H9 (cell line): ENCODE results near the gene CLTCL1. TPM values are rescaled to one million over a fixed set of nuclear protein-coding genes. Genes with fewer than 3 reads are reported as not detected.

Experiments
- DNase-seq: peaks from one replicate; pipeline ENCODE4 v3.0.0-alpha.2; 2017
- H2AFZ ChIP-seq: one replicate; pipeline ENCODE4 v1.6.1; 2013; ENCODE audit warnings: mild to moderate bottlenecking, low read length, control low read depth, moderate library complexity
- H2AK5ac ChIP-seq: 2 replicates; pipeline ENCODE4 v1.6.1; 2013; ENCODE audit warnings: low read length, control low read depth, mixed read lengths; ENCODE audit not compliant: insufficient read length
- H2BK120ac ChIP-seq: one replicate; pipeline ENCODE4 v1.6.1; 2013; ENCODE audit warnings: low read depth, mild to moderate bottlenecking, low read length, control low read depth, inconsistent platforms; ENCODE audit not compliant: poor library complexity, severe bottlenecking
- H2BK12ac ChIP-seq: 2 replicates; pipeline ENCODE4 v1.6.1; 2013; ENCODE audit warnings: low read length, control low read depth, mixed read lengths, low read depth; ENCODE audit not compliant: insufficient read length
- H2BK15ac ChIP-seq: 2 replicates; pipeline ENCODE4 v1.6.1; 2013; ENCODE audit warnings: low read depth, low read length, control low read depth
- H2BK20ac ChIP-seq: one replicate; pipeline ENCODE4 v1.6.1; 2013; ENCODE audit warnings: low read depth, mild to moderate bottlenecking, low read length, control low read depth, inconsistent platforms; ENCODE audit not compliant: poor library complexity, severe bottlenecking
- H2BK5ac ChIP-seq: 2 replicates; pipeline ENCODE4 v1.6.1; 2013; ENCODE audit warnings: low read length, control low read depth, mixed read lengths; ENCODE audit not compliant: insufficient read length
- H3K14ac ChIP-seq: 2 replicates; pipeline ENCODE4 v1.6.1; 2013; ENCODE audit warnings: low read length, control low read depth; ENCODE audit not compliant: insufficient read depth
- H3K18ac ChIP-seq: 2 replicates; pipeline ENCODE4 v1.6.1; 2013; ENCODE audit warnings: low read depth, mild to moderate bottlenecking, mixed read lengths, low read length, control low read depth; ENCODE audit not compliant: insufficient read length
- H3K23ac ChIP-seq: 2 replicates; pipeline ENCODE4 v1.6.1; 2013; ENCODE audit warnings: low read length, control low read depth, mixed read lengths, low read depth; ENCODE audit not compliant: insufficient read length
- H3K23me2 ChIP-seq: 2 replicates; pipeline ENCODE4 v1.6.1; 2013; ENCODE audit warnings: low read depth, mild to moderate bottlenecking, mixed read lengths, low read length, control low read depth; ENCODE audit not compliant: insufficient read length, poor library complexity, severe bottlenecking
- H3K27ac ChIP-seq: 2 replicates; pipeline ENCODE4 v1.5.1; 2013; ENCODE audit warnings: low read length, control low read depth, mixed read lengths, low read depth; ENCODE audit not compliant: insufficient read length
- H3K27me3 ChIP-seq: 2 replicates; pipeline ENCODE4 v1.6.1; 2013; ENCODE audit warnings: low read length, control low read depth, inconsistent platforms; ENCODE audit not compliant: insufficient read depth
- H3K4ac ChIP-seq: 2 replicates; pipeline ENCODE4 v1.6.1; 2013; ENCODE audit warnings: low read depth, mild to moderate bottlenecking, control low read depth, inconsistent platforms, low read length, moderate library complexity
- H3K4me1 ChIP-seq: 2 replicates; pipeline ENCODE4 v1.6.1; 2013; ENCODE audit warnings: low read length, control low read depth, inconsistent platforms; ENCODE audit not compliant: insufficient read depth
- H3K4me2 ChIP-seq: 2 replicates; pipeline ENCODE4 v1.6.1; 2013; ENCODE audit warnings: low read length, control low read depth, mixed read lengths; ENCODE audit not compliant: insufficient read length, insufficient read depth
- H3K56ac ChIP-seq: 2 replicates; pipeline ENCODE4 v1.6.1; 2013; ENCODE audit warnings: low read depth, mild to moderate bottlenecking, mixed read lengths, low read length, control low read depth; ENCODE audit not compliant: insufficient read length
- H3K79me1 ChIP-seq: 2 replicates; pipeline ENCODE4 v1.6.1; 2013; ENCODE audit warnings: low read depth, mild to moderate bottlenecking, moderate library complexity, low read length, control low read depth, inconsistent platforms; ENCODE audit not compliant: insufficient read depth, poor library complexity, severe bottlenecking
- H3K79me2 ChIP-seq: 2 replicates; pipeline ENCODE4 v1.6.1; 2013; ENCODE audit warnings: low read length, control low read depth, inconsistent platforms; ENCODE audit not compliant: insufficient read depth
- H3K9ac ChIP-seq: 2 replicates; pipeline ENCODE4 v1.6.1; 2013; ENCODE audit warnings: low read length, control low read depth, mixed read lengths; ENCODE audit not compliant: insufficient read length; ENCODE audit errors: extremely low read depth
- H3K9me3 ChIP-seq: one replicate; pipeline ENCODE4 v1.6.1; 2013; ENCODE audit warnings: low read depth, low read length, inconsistent platforms; ENCODE audit not compliant: control insufficient read depth
- H3T11ph ChIP-seq: one replicate; pipeline ENCODE4 v1.6.1; 2013; ENCODE audit warnings: mild to moderate bottlenecking, low read length, control low read depth, inconsistent platforms
- H4K20me1 ChIP-seq: one replicate; pipeline ENCODE4 v1.6.1; 2013; ENCODE audit not compliant: control insufficient read depth, insufficient read length, insufficient read depth
- H4K5ac ChIP-seq: 2 replicates; pipeline ENCODE4 v1.6.1; 2013; ENCODE audit warnings: low read depth, mild to moderate bottlenecking, mixed read lengths, low read length, control low read depth; ENCODE audit not compliant: insufficient read length
- H4K8ac ChIP-seq: replicated peaks from 2 replicates; pipeline ENCODE4 v1.6.1; 2013; ENCODE audit warnings: low read length, control low read depth, mixed read lengths, low read depth; ENCODE audit not compliant: insufficient read length
- H4K91ac ChIP-seq: 2 replicates; pipeline ENCODE4 v1.6.1; 2013; ENCODE audit warnings: low read depth, mild to moderate bottlenecking, moderate library complexity, mixed read lengths, low read length, control low read depth; ENCODE audit not compliant: insufficient read length
- H3K27ac Mint-ChIP-seq, 3 experiments: 2 replicates in 2 of 3; 3 replicates in 1 of 3; pipeline ENCODE4 v1.8.0; 2020 to 2021; ENCODE audit warnings: mixed read lengths in 3 of 3, mild to moderate bottlenecking in 1 of 3, moderate library complexity in 1 of 3
- H3K27me3 Mint-ChIP-seq: 2 replicates; pipeline ENCODE4 v1.8.0; 2021; ENCODE audit warnings: low read depth, mild to moderate bottlenecking, moderate library complexity, mixed read lengths
- H3K36me3 Mint-ChIP-seq, 3 experiments: 2 replicates in 2 of 3; 3 replicates in 1 of 3; pipeline ENCODE4 v1.8.0; 2020 to 2021; ENCODE audit warnings: low read depth in 3 of 3, mixed read lengths in 3 of 3; ENCODE audit not compliant: insufficient read depth in 1 of 3
- H3K4me1 Mint-ChIP-seq, 2 experiments: 2 replicates each; pipeline ENCODE4 v1.8.0; 2020; ENCODE audit warnings: mixed read lengths in 2 of 2
- H3K4me3 Mint-ChIP-seq, 2 experiments: 2 replicates in 1 of 2; 3 replicates in 1 of 2; pipeline ENCODE4 v1.8.0; 2020 to 2021; ENCODE audit warnings: mild to moderate bottlenecking in 2 of 2, mixed read lengths in 2 of 2, moderate library complexity in 1 of 2
- H3K9me3 Mint-ChIP-seq, 2 experiments: 2 replicates in 1 of 2; 3 replicates in 1 of 2; pipeline ENCODE4 v1.8.0; 2020; ENCODE audit warnings: mild to moderate bottlenecking in 2 of 2, mixed read lengths in 2 of 2, moderate library complexity in 1 of 2
- CTCF ChIP-seq: fragments of 200-600 bp; sonication (generic); conservative IDR thresholded peaks from 3 replicates; pipeline ENCODE4 v1.8.0; 2021; ENCODE audit warnings: antibody characterized with exemption, mild to moderate bottlenecking
- WGBS: extraction: QIAGEN DNeasy Blood & Tissue Kit; methylation state at CpG from one replicate; pipeline ENCODE4 v1.1.7; 2013; ENCODE audit warnings: missing lambda C conversion rate, low lambda C conversion rate, mixed read lengths; ENCODE audit not compliant: insufficient read length; ENCODE audit errors: extremely low coverage; 5-methylcytosine and 5-hydroxymethylcytosine counted together
- total RNA-seq: library from RNA; stranded (reverse); gene quantifications from 2 replicates; pipeline ENCODE4 v1.2.1, GENCODE V29; 2021

Gene CLTCL1
- total RNA-seq, 1 experiment from 2014 or later, result 11.1 TPM

DNA sequence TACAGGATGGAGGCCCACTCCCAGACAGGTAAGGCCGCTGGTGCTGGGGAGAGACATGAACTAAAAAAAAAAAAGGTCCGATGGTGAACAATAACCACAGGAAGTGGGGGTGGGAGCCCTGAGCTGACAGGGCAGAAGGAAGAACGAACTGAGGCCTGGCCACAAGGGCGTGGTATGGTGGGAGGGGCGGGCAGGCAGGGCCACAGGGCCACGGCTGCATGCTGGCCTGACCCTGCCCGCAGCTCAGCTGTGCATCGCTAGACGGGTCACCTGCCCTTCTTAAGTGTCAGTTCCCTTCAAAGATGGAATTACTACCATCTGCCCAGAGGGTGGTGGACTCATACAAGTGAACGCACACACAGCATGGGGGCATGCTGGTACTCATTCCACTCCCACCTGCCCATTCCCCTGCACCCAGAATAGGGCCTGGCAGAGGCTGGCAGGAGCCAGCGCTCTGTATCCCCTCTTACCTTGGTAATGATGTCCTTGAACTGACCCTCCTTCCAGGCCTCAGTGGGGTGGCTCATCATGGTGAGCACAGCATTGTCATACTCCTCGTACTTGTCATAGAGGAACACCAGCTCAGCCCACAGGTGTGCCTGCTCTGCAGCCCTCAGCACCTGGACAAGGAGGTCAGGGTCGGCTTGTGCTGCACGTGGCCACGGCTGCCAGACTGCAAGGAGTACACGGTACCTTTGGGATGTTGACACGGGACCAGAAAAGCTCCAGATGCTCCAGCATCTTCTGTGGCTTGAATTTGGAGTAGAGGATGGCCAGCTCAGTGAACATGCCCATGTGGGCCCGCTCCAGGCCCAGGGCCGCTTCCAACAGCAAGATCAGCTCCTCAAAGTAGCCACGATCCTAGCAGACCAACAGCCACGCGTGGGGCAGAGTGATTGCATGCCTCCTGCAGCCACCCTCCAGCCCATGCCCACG, 95.5 kb downstream of the CLTCL1 start:
- no peaks in the 10 kb centered on the region for H3K79me2 ChIP-seq
- H3K79me1 ChIP-seq, result no peaks in the 10 kb centered on the region
- no CpG with 5 or more reads among the region's 23 CpGs for WGBS
- Mint-ChIP-seq H3K27ac (peak overlapping the region in 1 of 3 experiments; percentile 68; a peak in 3 of 7 replicates), H3K4me3 (no peak overlapping the region), H3K36me3 (peaks cover 27 to 57% (median 54%) of the 10 kb centered on the region in 3 experiments), H3K27me3 (no peaks in the 10 kb centered on the region), H3K9me3 (no peaks in the 10 kb centered on the region; a peak in 1 of 5 replicates), H3K4me1 (peaks cover 7% of the 10 kb centered on the region in 2 experiments)
- H2AK5ac ChIP-seq, result no peak overlapping the region
- H4K5ac ChIP-seq, result no peak overlapping the region
- H3K23me2 ChIP-seq, result no peaks in the 10 kb centered on the region
- no peak for DNase-seq
- no peak for TF ChIP-seq CTCF
- H4K8ac ChIP-seq, result no peak overlapping the region
- no peak overlapping the region for H3K4me2 ChIP-seq
- no peak overlapping the region for H3K4ac ChIP-seq
- H4K20me1 ChIP-seq, result no peaks in the 10 kb centered on the region
- H2BK12ac ChIP-seq, result no peak overlapping the region
- H3K23ac ChIP-seq, result no peak overlapping the region
- H3K27me3 ChIP-seq, result no peaks in the 10 kb centered on the region
- no peaks in the 10 kb centered on the region for H3K9me3 ChIP-seq
- H3K9ac ChIP-seq, result no peak overlapping the region
- H2BK120ac ChIP-seq, result no peak overlapping the region
- no peak overlapping the region for H3T11ph ChIP-seq
- no peak overlapping the region for H2AFZ ChIP-seq
- H3K18ac ChIP-seq, result no peak overlapping the region
- no peak overlapping the region for H3K14ac ChIP-seq
- no peak overlapping the region for H2BK5ac ChIP-seq
- H3K27ac ChIP-seq, result no peak overlapping the region
- H4K91ac ChIP-seq, result no peak overlapping the region
- no peak overlapping the region for H2BK20ac ChIP-seq
- H3K56ac ChIP-seq, result no peak overlapping the region
- H3K4me1 ChIP-seq, result no peaks in the 10 kb centered on the region
- no peak overlapping the region for H2BK15ac ChIP-seq
